HG03571 (cell line): ENCODE data around the gene FOXD2.

Source experiments
- ATAC-seq: cut with Tn5 transposase; IDR thresholded peaks from one replicate; pipeline ENCODE4 v1.9.1; 2021; ENCODE audit not compliant: unreplicated experiment

The FOXD2 gene

GRCh38 chr1:47416319-47417169, 21.3 kb upstream of the FOXD2 start:
- ATAC-seq: no peak

DNA sequence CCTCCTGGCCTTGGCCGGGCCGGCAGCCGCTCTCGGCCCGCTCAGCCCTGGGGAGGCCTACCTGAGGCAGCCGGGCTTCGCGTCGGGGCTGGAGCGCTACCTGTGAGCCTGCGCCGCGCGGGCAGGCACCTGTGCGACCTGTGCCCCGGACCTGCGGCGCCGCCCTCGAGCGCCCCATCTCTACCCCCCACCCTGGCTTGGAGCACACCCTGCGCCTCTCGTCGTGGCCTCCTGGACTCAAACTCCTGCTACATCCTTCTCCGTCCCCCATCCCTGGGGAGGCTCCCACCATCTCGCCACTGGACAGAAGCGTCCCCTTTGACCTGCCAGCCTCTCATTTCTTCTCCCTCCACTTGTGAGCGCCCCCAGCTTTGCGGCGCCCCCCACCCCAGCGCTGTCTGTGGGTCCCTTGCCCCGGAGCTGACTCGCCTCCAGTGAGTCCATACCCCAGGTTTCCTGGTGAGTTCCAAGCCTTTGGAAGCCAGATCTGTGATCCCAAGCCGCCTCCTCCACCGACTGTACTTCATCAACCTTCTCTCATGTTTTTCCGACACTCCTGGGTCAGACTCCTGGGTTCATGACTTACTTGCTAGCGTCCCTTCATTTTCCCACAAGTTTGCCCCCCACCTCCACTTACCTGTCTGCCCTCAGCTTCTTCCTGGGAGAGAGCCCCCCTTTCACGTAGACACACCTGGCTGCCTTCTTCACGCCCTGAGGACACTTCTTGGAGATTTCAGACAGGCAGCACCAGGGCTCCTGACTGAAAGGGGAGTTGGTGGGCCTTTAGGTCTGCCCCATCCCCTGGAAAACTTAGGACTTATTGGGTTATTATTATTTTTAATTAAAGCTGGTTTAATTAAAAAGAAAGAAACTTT, 20.4 kb upstream of the FOXD2 start:
- ATAC-seq: no peak

GRCh38 chr1:47418122-47418521, 19.7 kb upstream of the FOXD2 start:
- no peak for ATAC-seq

DNA sequence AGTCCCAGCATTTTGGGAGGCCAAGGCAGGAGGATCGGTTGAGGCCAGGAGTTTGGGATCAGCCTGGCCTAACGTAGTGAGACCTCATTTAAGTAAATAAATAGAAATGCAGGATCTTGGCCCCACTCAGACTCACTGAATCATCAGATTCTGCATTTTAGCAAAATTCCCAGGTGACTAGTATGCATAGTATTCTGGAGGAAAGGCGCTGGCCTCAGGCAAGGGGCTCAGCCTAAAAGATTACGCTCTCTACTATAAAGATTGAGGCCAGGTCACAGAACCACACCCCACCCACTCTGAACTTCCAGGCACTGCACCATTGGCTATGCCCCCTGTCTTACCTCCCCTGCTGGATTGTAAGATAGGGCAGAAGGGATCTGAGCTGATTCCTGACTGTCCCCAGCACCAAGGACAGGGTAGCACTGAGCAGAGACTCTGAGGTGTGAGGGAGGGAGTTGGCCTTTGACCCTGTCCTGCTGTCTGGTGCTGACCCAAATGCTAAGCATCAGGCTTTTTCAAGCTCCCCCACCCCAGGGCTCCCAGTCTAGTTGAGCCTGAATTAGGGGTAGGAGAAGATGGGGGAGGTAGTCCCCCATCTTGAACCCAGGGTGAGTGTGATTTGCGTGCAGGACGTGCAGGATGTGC, 19.0 kb upstream of the FOXD2 start:
- ATAC-seq: no peak

- no peak for ATAC-seq
Observed at GRCh38 chr1:47420547-47420946, 17.3 kb upstream of the FOXD2 start.

DNA sequence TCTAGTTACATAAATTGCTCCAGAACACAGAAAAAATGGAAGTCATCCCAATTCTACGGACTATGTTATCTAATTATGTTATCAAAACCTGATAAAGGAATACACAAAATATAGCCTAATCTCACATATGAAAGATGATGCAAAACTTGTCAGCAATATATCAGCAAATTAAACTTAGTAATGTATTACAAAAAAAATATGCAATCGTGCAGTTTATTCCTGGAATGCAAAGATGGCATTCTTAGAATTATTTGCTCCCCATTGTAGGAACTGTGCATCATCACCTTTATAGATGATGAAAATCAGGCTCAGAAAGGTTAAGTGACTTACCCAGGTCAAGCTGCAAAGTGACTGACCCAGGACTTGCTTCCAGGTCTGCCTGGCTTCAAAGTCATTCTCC, 14.0 kb upstream of the FOXD2 start:
- ATAC-seq: no peak

DNA sequence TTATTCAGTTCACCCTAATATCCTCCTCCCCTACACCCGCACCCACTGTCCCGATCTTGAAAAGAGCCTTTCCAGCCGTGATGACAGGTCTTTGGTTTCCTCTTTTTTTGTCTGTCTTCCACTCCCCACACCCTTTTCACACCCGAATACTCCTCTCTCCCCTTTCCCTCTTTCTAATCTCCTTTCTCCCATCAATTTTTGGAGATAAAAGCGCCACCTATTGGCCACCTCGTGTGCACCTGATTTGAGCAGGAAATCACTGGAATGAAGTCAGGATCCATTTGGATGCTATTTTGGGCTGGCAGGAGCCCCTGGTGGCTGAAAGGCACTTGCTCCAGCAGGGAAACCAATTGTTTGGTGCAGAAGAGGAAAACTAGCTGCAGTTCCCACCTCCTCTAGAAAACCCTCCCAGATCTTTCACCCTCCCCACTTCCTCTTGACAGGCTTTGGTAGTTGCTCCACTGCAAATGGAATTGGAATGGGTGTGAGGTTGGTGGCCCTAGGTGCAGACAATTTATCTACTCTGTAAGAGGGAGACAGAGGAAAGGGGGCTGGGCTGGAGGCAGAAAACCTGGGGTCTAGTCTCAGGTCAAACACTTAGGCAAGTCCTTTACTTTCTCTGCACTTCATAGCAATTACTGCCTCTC, 13.4 kb upstream of the FOXD2 start:
- no peak for ATAC-seq

GRCh38 chr1:47431534-47431933, 6.3 kb upstream of the FOXD2 start:
- ATAC-seq: no peak

DNA sequence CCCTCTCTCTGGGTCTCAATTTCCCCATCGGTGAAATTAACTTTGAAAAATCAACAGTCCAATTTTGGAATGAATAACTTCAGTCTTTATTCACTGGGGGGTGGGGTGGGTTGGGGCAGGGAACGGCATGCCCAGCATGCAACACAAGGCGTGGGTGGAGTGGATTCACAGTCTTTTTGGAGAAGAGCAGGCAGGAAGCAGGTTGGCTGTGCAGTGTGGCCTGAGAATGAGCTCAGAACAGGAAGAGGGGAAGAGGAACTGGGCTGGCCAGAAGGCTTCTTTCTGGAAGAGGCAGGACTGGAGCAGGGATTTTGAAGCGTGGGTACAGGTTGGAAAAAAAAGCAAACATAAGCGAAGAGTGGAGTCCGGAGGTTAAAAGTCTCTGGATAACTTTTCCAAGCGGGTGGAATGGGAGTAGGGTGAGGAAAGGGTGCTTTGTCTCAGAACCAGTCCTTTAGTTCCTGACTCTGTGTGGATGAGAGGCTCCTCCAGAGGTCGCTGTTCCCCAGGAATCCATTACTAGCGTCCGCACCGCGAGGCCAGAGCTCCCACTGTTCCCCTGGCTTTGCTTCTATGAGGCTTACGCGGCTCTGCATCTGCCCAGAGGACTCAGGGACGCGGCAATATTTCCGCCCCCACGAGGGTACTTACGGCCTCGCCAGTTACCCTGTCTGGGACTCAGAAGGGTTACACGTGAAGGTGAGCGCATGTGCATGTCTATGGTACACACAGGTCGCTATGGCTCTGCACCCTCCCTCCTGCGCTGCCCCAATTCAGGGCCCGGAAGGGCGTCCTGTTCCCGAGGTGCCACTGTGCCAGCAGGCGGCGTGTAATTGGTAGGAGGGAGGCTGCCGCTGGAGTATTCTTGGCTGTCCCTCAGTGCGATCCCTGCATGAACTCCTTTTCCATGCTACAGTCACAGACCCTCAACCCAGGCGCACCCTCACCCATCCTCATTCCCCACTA, 5.5 kb upstream of the FOXD2 start:
- ATAC-seq: peak; percentile 35

DNA sequence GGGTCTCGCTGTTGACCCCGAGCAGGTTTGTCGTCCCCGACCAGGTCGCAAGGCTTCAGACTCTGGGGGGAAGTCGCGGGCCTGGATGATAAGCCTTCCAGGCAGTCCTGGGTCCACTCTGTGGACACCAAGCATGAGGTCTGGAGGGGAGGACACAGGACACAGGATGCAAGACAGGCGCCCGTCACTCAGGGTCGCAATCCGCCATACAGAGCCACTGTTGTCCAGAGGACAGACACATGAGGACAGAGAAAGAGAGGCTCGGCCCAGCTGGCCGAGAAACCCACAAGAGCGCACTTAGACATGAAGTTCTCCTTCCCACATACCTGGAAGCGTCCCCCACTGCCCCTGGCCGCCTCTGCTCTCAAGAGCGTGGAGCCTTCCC, 4.8 kb upstream of the FOXD2 start:
- no peak for ATAC-seq

- no peak for ATAC-seq
Observed at GRCh38 chr1:47433477-47434050, 4.3 kb upstream of the FOXD2 start.

- ATAC-seq: no peak
Observed at GRCh38 chr1:47434051-47434842, 3.6 kb upstream of the FOXD2 start.

- no peak for ATAC-seq
Observed at GRCh38 chr1:47435506-47436303, 2.1 kb upstream of the FOXD2 start.

GRCh38 chr1:47436304-47436978, 1.4 kb upstream of the FOXD2 start:
- ATAC-seq: peak; percentile 39

DNA sequence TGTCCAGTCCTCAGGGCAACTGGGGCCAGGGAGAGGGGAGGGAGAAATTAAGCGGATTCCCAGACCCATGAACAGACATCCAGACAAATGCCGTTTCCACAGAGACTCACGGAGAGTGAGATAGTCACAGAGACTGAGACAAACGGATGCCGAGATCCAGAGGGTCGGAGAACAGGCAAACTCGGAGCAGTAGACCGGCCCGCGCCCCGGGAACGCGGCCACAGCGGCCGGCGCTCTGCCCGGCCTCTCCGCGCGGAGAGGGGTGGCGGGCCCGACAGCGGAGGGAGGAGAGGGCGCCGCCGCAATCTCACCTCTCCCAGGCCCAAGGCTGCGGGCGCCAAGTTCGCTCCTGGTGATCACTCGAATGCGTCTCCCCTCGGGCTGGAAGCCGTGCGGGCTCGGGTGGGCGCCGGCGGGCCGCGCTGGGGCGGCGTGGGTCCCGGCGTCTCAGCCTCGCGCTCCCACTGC, 831 bp upstream of the FOXD2 start:
- ATAC-seq: peak; percentile 9

GRCh38 chr1:47438165-47439016, 547 bp downstream of the FOXD2 start:
- ATAC-seq: peak; percentile 0
